ENCODE measurements around the gene ABLIM1.

GRCh38 chr10:114678820-114679219 lies 20.7 kb upstream of the ABLIM1 start:
- no peak for TF ChIP-seq FOSL2 (CRISPR knock-in tag; IDR thresholded peaks at IDR 0.05)
- TF ChIP-seq TAF1 (CRISPR knock-in tag; IDR thresholded peaks at IDR 0.05), result no peak
- no peak for TF ChIP-seq ZBTB37 (CRISPR knock-in tag; IDR thresholded peaks at IDR 0.05)
- no peak for TF ChIP-seq EZH2 (conservative IDR thresholded peaks at IDR 0.05; ENCODE audit: low read depth, low read length)
- TF ChIP-seq ZNF160 (CRISPR knock-in tag; IDR thresholded peaks at IDR 0.05), result no peak
- TF ChIP-seq ZNF7 (CRISPR knock-in tag; IDR thresholded peaks at IDR 0.05), result no peak
- TF ChIP-seq ZBTB34 (CRISPR knock-in tag; IDR thresholded peaks at IDR 0.05), result no peak
- TF ChIP-seq NPAS2 (CRISPR knock-in tag; IDR thresholded peaks at IDR 0.05; ENCODE audit: borderline replicate concordance), result no peak
- no peak for TF ChIP-seq TCF12 (IDR thresholded peaks at IDR 0.05)
- no peak for TF ChIP-seq TCF12 (CRISPR knock-in tag; IDR thresholded peaks at IDR 0.05)
- no peak for TF ChIP-seq CTCF (CRISPR knock-in tag; IDR thresholded peaks at IDR 0.05)
- TF ChIP-seq MYC (CRISPR knock-in tag; IDR thresholded peaks at IDR 0.05; ENCODE audit: borderline replicate concordance), result no peak
- TF ChIP-seq TCF7 (IDR thresholded peaks at IDR 0.05; ENCODE audit: low read depth), result no peak
- no peak for TF ChIP-seq SMARCC2 (IDR thresholded peaks at IDR 0.05)
- TF ChIP-seq ZNF674 (CRISPR knock-in tag; IDR thresholded peaks at IDR 0.05; ENCODE audit: low read depth), result no peak

All from HepG2 (cell line).